Lung (tissue), 12 donors: ENCODE measurements around the gene KHNYN. TPM values are rescaled to one million over a fixed set of nuclear protein-coding genes. Genes with fewer than 3 reads are reported as not detected.

Experiments
- ATAC-seq: fragments of 200-7000 bp; cut with Tn5 transposase; one replicate; pipeline ENCODE4 v1.9.1; 2020; ENCODE audit warnings: moderate number of reproducible peaks; ENCODE audit not compliant: insufficient read depth, low FRiP score
- DNase-seq, 3 donors: peaks; one replicate each; pipeline ENCODE4 v3.0.0-alpha.2; 2013 to 2017
- H3K27ac ChIP-seq, 2 donors: one replicate each; pipeline ENCODE4 v1.5.1; 2013; ENCODE audit warnings: mild to moderate bottlenecking in 2 of 2, moderate library complexity in 2 of 2, control low read depth in 1 of 2, inconsistent platforms in 1 of 2, low read depth in 1 of 2, low read length in 1 of 2
- H3K27me3 ChIP-seq, 3 donors: one replicate each; pipeline ENCODE4 v1.5.1; 2013; ENCODE audit warnings: low read length in 2 of 3; ENCODE audit not compliant: control insufficient read depth in 3 of 3, insufficient read depth in 3 of 3
- H3K36me3 ChIP-seq, 4 donors: one replicate each; pipeline ENCODE4 v1.5.1; 2013; ENCODE audit warnings: low read length in 4 of 4, mild to moderate bottlenecking in 1 of 4, moderate library complexity in 1 of 4; ENCODE audit not compliant: control insufficient read depth in 4 of 4, insufficient read depth in 4 of 4
- H3K4me1 ChIP-seq, 5 donors: one replicate each; pipeline ENCODE4 v1.5.1; 2013; ENCODE audit warnings: low read length in 5 of 5, mild to moderate bottlenecking in 2 of 5, moderate library complexity in 1 of 5; ENCODE audit not compliant: control insufficient read depth in 5 of 5, insufficient read depth in 5 of 5
- H3K4me3 ChIP-seq: one replicate; pipeline ENCODE4 v1.5.1; 2013; ENCODE audit warnings: mild to moderate bottlenecking, control low read depth, moderate library complexity
- H3K9ac ChIP-seq, 2 donors: one replicate each; pipeline ENCODE4 v1.5.1; 2013; ENCODE audit warnings: low read length in 2 of 2, control low read depth in 1 of 2; ENCODE audit not compliant: insufficient read depth in 1 of 2
- H3K9me3 ChIP-seq, 4 donors: one replicate each; pipeline ENCODE4 v1.5.1; 2013; ENCODE audit warnings: low read length in 3 of 4, mild to moderate bottlenecking in 1 of 4, moderate library complexity in 1 of 4; ENCODE audit not compliant: control insufficient read depth in 4 of 4, insufficient read depth in 3 of 4
- CTCF ChIP-seq: IDR thresholded peaks from 2 replicates; pipeline ENCODE4 v1.5.1; 2012; ENCODE audit warnings: mild to moderate bottlenecking; ENCODE audit errors: control extremely low read depth, extremely low read depth
- WGBS, 2 donors: extraction: QIAGEN DNeasy Blood & Tissue Kit; methylation state at CpG; one replicate each; pipeline ENCODE4 v1.1.7; 2013; 5-methylcytosine and 5-hydroxymethylcytosine counted together
- polyA plus RNA-seq, 2 donors: library from polyadenylated mRNA; stranded (reverse); fragments of 200-250 nt; gene quantifications; one replicate each; pipeline ENCODE4 v1.2.1, GENCODE V29; 2013
- total RNA-seq, 2 donors: library from RNA; depleted of rRNA in 1 of 2; stranded (reverse); fragments of >200 nt in 1 of 2; gene quantifications; one replicate each; pipeline ENCODE4 v1.2.1, GENCODE V29; 2014 to 2021
- donor health status: control.
- donor health status: control.
- donor health status: Bipolar disorder and iron deficiency.
- donor health status: healthy.
- donor health status: DM: yes; HTN: yes; CAD: no.

The KHNYN gene
- total and polyA plus RNA-seq, 4 donors: 27.0 to 60.2 (median 41.1) TPM

- Histone ChIP-seq H3K9me3 (no peaks in the 10 kb centered on the region), H3K27me3 (no peaks in the 10 kb centered on the region), H3K4me1 (peaks cover 0 to 24% (median 13%) of the 10 kb centered on the region in 5 donors), H3K36me3 (peaks cover 0 to under 1% (median 0%) of the 10 kb centered on the region in 4 donors), H3K9ac (no peak overlapping the region), H3K4me3 (no peak overlapping the region), H3K27ac (no peak overlapping the region)
- TF ChIP-seq CTCF: no peak
- ATAC-seq (no peak), DNase-seq (no peak)
- 90 to 94% methylated on average over 2 of the region's 2 CpGs for WGBS, 2 donors
These were observed 3.4 kb upstream of the KHNYN start for GRCh38 chr14:24426150-24426911.

- peaks cover 0 to 5% (median 3%) of the 10 kb centered on the region in 4 donors for H3K36me3 ChIP-seq
- H3K4me3 ChIP-seq: no peak overlapping the region
- no peaks in the 10 kb centered on the region for H3K27me3 ChIP-seq
- no peak for DNase-seq
- H3K27ac ChIP-seq: no peak overlapping the region
- peaks cover 0 to 31% (median 17%) of the 10 kb centered on the region in 5 donors for H3K4me1 ChIP-seq
- no peak for ATAC-seq
- H3K9me3 ChIP-seq: no peaks in the 10 kb centered on the region
- 38 to 69% methylated on average over 8 of the region's 8 CpGs for WGBS, 2 donors
- no peak for TF ChIP-seq CTCF
- H3K9ac ChIP-seq: no peak overlapping the region
These were observed 2.7 kb upstream of the KHNYN start for GRCh38 chr14:24426912-24427536.

GRCh38 chr14:24427537-24428508, 1.9 kb upstream of the KHNYN start:
- H3K4me3 ChIP-seq: no peak overlapping the region
- H3K27ac ChIP-seq: no peak overlapping the region
- DNase-seq: no peak
- no peak for ATAC-seq
- no peak for TF ChIP-seq CTCF
- WGBS, 2 donors: 89 to 91% methylated on average over 18 of the region's 18 CpGs
- H3K27me3 ChIP-seq: no peaks in the 10 kb centered on the region
- H3K9me3 ChIP-seq: no peaks in the 10 kb centered on the region
- peaks cover 0 to 33% (median 17%) of the 10 kb centered on the region in 5 donors for H3K4me1 ChIP-seq
- no peak overlapping the region for H3K9ac ChIP-seq
- H3K36me3 ChIP-seq: peaks cover 0 to 13% (median 8%) of the 10 kb centered on the region in 4 donors
